ENCODE data around the gene OGFR.

Gene OGFR

GRCh38 chr20:62861726-62862336 is 57.2 kb downstream of the OGFR start, which contains the start of gene TCFL5:
Gene TCFL5, minus strand, starts transcription at chr20:62861822. Its CDS starts 152 bp downstream, at chr20:62861670.
- DNase-seq = peak; percentile 58 to 93
